ENCODE measurements around the gene JADE2.

JADE2 gene

GRCh38 chr5:134525683-134526482 is 413 bp downstream of the JADE2 start:
- Histone ChIP-seq H3K4me1 (ENCODE audit: insufficient read depth, low read length) (peaks cover 39% of the 10 kb centered on the region), H3K27ac (ENCODE audit: low read depth, low read length) (peak overlapping the region; percentile 96), H3K27me3 (ENCODE audit: control insufficient read depth in 1 of 2, insufficient read depth in 2 of 2, low read length in 2 of 2) (no peaks in the 10 kb centered on the region), H3K9me3 (ENCODE audit: low read length) (no peaks in the 10 kb centered on the region), H3K9ac (ENCODE audit: low read length) (peak overlapping the region; percentile 68), H3K4me3 (ENCODE audit: low read depth in 1 of 2, low read length in 2 of 2) (peak overlapping the region; percentile 88 to 97), H3K36me3 (ENCODE audit: insufficient read depth, low read length) (no peaks in the 10 kb centered on the region)

- Histone ChIP-seq H3K4me1 (ENCODE audit: insufficient read depth, low read length) (peaks cover 43% of the 10 kb centered on the region), H3K9ac (ENCODE audit: low read length) (no peak overlapping the region), H3K4me3 (ENCODE audit: low read depth in 1 of 2, low read length in 2 of 2) (peak overlapping the region; percentile 88 to 97), H3K27ac (ENCODE audit: low read depth, low read length) (peak overlapping the region; percentile 96), H3K36me3 (ENCODE audit: insufficient read depth, low read length) (no peaks in the 10 kb centered on the region), H3K27me3 (ENCODE audit: control insufficient read depth in 1 of 2, insufficient read depth in 2 of 2, low read length in 2 of 2) (no peaks in the 10 kb centered on the region), H3K9me3 (ENCODE audit: low read length) (no peaks in the 10 kb centered on the region)
Observed at GRCh38 chr5:134526483-134527155, 1.1 kb downstream of the JADE2 start.

- no peaks in the 10 kb centered on the region for H3K36me3 ChIP-seq (ENCODE audit: insufficient read depth, low read length)
- H3K27ac ChIP-seq (ENCODE audit: low read depth, low read length), result peak overlapping the region; percentile 96
- peak overlapping the region; percentile 88 to 97 for H3K4me3 ChIP-seq (ENCODE audit: low read depth in 1 of 2, low read length in 2 of 2)
- no peaks in the 10 kb centered on the region for H3K27me3 ChIP-seq (ENCODE audit: control insufficient read depth in 1 of 2, insufficient read depth in 2 of 2, low read length in 2 of 2)
- H3K9me3 ChIP-seq (ENCODE audit: low read length), result no peaks in the 10 kb centered on the region
- peak overlapping the region; percentile 50 for H3K9ac ChIP-seq (ENCODE audit: low read length)
- H3K4me1 ChIP-seq (ENCODE audit: insufficient read depth, low read length), result peaks cover 49% of the 10 kb centered on the region
Observed at GRCh38 chr5:134527156-134527960, 1.9 kb downstream of the JADE2 start.

GRCh38 chr5:134527961-134528424 is 2.5 kb downstream of the JADE2 start:
- H3K27ac ChIP-seq (ENCODE audit: low read depth, low read length), result peak overlapping the region; percentile 96
- peaks cover 55% of the 10 kb centered on the region for H3K4me1 ChIP-seq (ENCODE audit: insufficient read depth, low read length)
- H3K36me3 ChIP-seq (ENCODE audit: insufficient read depth, low read length), result no peaks in the 10 kb centered on the region
- peak overlapping the region; percentile 88 to 97 for H3K4me3 ChIP-seq (ENCODE audit: low read depth in 1 of 2, low read length in 2 of 2)
- H3K27me3 ChIP-seq (ENCODE audit: control insufficient read depth in 1 of 2, insufficient read depth in 2 of 2, low read length in 2 of 2), result no peaks in the 10 kb centered on the region
- peak overlapping the region; percentile 50 for H3K9ac ChIP-seq (ENCODE audit: low read length)
- H3K9me3 ChIP-seq (ENCODE audit: low read length), result no peaks in the 10 kb centered on the region

- H3K4me3 ChIP-seq (ENCODE audit: low read depth in 1 of 2, low read length in 2 of 2), result peak overlapping the region in 1 of 2 donors; percentile 88
- H3K36me3 ChIP-seq (ENCODE audit: insufficient read depth, low read length), result no peaks in the 10 kb centered on the region
- no peaks in the 10 kb centered on the region for H3K27me3 ChIP-seq (ENCODE audit: control insufficient read depth in 1 of 2, insufficient read depth in 2 of 2, low read length in 2 of 2)
- no peaks in the 10 kb centered on the region for H3K9me3 ChIP-seq (ENCODE audit: low read length)
- H3K27ac ChIP-seq (ENCODE audit: low read depth, low read length), result no peak overlapping the region
- peak overlapping the region; percentile 50 for H3K9ac ChIP-seq (ENCODE audit: low read length)
- peaks cover 57% of the 10 kb centered on the region for H3K4me1 ChIP-seq (ENCODE audit: insufficient read depth, low read length)
Observed at GRCh38 chr5:134528556-134528955, 3.1 kb downstream of the JADE2 start.

- no peak overlapping the region for H3K4me3 ChIP-seq (ENCODE audit: low read depth in 1 of 2, low read length in 2 of 2)
- no peaks in the 10 kb centered on the region for H3K36me3 ChIP-seq (ENCODE audit: insufficient read depth, low read length)
- no peaks in the 10 kb centered on the region for H3K9me3 ChIP-seq (ENCODE audit: low read length)
- H3K27me3 ChIP-seq (ENCODE audit: control insufficient read depth in 1 of 2, insufficient read depth in 2 of 2, low read length in 2 of 2), result no peaks in the 10 kb centered on the region
- peaks cover 60% of the 10 kb centered on the region for H3K4me1 ChIP-seq (ENCODE audit: insufficient read depth, low read length)
- no peak overlapping the region for H3K9ac ChIP-seq (ENCODE audit: low read length)
- H3K27ac ChIP-seq (ENCODE audit: low read depth, low read length), result no peak overlapping the region
Observed at GRCh38 chr5:134529460-134529859, 4.0 kb downstream of the JADE2 start.

- H3K9ac ChIP-seq (ENCODE audit: low read length), result no peak overlapping the region
- no peaks in the 10 kb centered on the region for H3K27me3 ChIP-seq (ENCODE audit: control insufficient read depth in 1 of 2, insufficient read depth in 2 of 2, low read length in 2 of 2)
- H3K4me1 ChIP-seq (ENCODE audit: insufficient read depth, low read length), result peaks cover 65% of the 10 kb centered on the region
- no peak overlapping the region for H3K27ac ChIP-seq (ENCODE audit: low read depth, low read length)
- H3K9me3 ChIP-seq (ENCODE audit: low read length), result no peaks in the 10 kb centered on the region
- H3K36me3 ChIP-seq (ENCODE audit: insufficient read depth, low read length), result no peaks in the 10 kb centered on the region
- H3K4me3 ChIP-seq (ENCODE audit: low read depth in 1 of 2, low read length in 2 of 2), result no peak overlapping the region
Observed at GRCh38 chr5:134530301-134531077, 5.0 kb downstream of the JADE2 start.

- Histone ChIP-seq H3K4me1 (ENCODE audit: insufficient read depth, low read length) (peaks cover 59% of the 10 kb centered on the region), H3K9me3 (ENCODE audit: low read length) (no peaks in the 10 kb centered on the region), H3K27me3 (ENCODE audit: control insufficient read depth in 1 of 2, insufficient read depth in 2 of 2, low read length in 2 of 2) (no peaks in the 10 kb centered on the region), H3K36me3 (ENCODE audit: insufficient read depth, low read length) (peaks cover 27% of the 10 kb centered on the region), H3K27ac (ENCODE audit: low read depth, low read length) (no peak overlapping the region), H3K9ac (ENCODE audit: low read length) (no peak overlapping the region), H3K4me3 (ENCODE audit: low read depth in 1 of 2, low read length in 2 of 2) (no peak overlapping the region)
Observed at GRCh38 chr5:134533115-134533815, 7.8 kb downstream of the JADE2 start.

GRCh38 chr5:134534058-134534725 is 8.7 kb downstream of the JADE2 start:
- Histone ChIP-seq H3K27me3 (ENCODE audit: control insufficient read depth in 1 of 2, insufficient read depth in 2 of 2, low read length in 2 of 2) (no peaks in the 10 kb centered on the region), H3K9me3 (ENCODE audit: low read length) (no peaks in the 10 kb centered on the region), H3K36me3 (ENCODE audit: insufficient read depth, low read length) (peaks cover 31% of the 10 kb centered on the region), H3K27ac (ENCODE audit: low read depth, low read length) (no peak overlapping the region), H3K9ac (ENCODE audit: low read length) (no peak overlapping the region), H3K4me1 (ENCODE audit: insufficient read depth, low read length) (peaks cover 50% of the 10 kb centered on the region), H3K4me3 (ENCODE audit: low read depth in 1 of 2, low read length in 2 of 2) (no peak overlapping the region)

- H3K4me3 ChIP-seq (ENCODE audit: low read depth in 1 of 2, low read length in 2 of 2), result no peak overlapping the region
- H3K27me3 ChIP-seq (ENCODE audit: control insufficient read depth in 1 of 2, insufficient read depth in 2 of 2, low read length in 2 of 2), result no peaks in the 10 kb centered on the region
- H3K36me3 ChIP-seq (ENCODE audit: insufficient read depth, low read length), result peaks cover 36% of the 10 kb centered on the region
- H3K9ac ChIP-seq (ENCODE audit: low read length), result no peak overlapping the region
- no peak overlapping the region for H3K27ac ChIP-seq (ENCODE audit: low read depth, low read length)
- no peaks in the 10 kb centered on the region for H3K9me3 ChIP-seq (ENCODE audit: low read length)
- H3K4me1 ChIP-seq (ENCODE audit: insufficient read depth, low read length), result peaks cover 45% of the 10 kb centered on the region
Observed at GRCh38 chr5:134534726-134535110, 9.2 kb downstream of the JADE2 start.

Measured in muscle layer of colon (tissue), 2 donors.